Testis (tissue), 2 donors: ENCODE data around the gene CST9L.

ENCODE experiments used
- CTCF ChIP-seq, 3 experiments: fragments of 450-650 bp in 2 of 3; fragments of 200-600 bp in 1 of 3; sonication (generic) in 1 of 3; IDR thresholded peaks; one replicate each; pipeline ENCODE4 v1.5.1; 2016 to 2019; ENCODE audit warnings: antibody characterized with exemption in 3 of 3, mild to moderate bottlenecking in 2 of 3, moderate library complexity in 1 of 3
- POLR2A ChIP-seq: fragments of 450-650 bp; IDR thresholded peaks from one replicate; pipeline ENCODE4 v1.6.1; 2017; ENCODE audit warnings: antibody characterized with exemption, mild to moderate bottlenecking, moderate library complexity

- TF ChIP-seq POLR2A: no peak
- no peak for TF ChIP-seq CTCF (IDR thresholded peaks at IDR 0.05)
These were observed 667 bp upstream of the CST9L start for GRCh38 chr20:23568971-23569330.
